Measurements from ENCODE around the gene PCDHGA1. TPM values are rescaled to one million over a fixed set of nuclear protein-coding genes. Genes with fewer than 3 reads are reported as not detected.

PCDHGA1 gene
- polyA plus RNA-seq, 3 donors, result not detected

DNA sequence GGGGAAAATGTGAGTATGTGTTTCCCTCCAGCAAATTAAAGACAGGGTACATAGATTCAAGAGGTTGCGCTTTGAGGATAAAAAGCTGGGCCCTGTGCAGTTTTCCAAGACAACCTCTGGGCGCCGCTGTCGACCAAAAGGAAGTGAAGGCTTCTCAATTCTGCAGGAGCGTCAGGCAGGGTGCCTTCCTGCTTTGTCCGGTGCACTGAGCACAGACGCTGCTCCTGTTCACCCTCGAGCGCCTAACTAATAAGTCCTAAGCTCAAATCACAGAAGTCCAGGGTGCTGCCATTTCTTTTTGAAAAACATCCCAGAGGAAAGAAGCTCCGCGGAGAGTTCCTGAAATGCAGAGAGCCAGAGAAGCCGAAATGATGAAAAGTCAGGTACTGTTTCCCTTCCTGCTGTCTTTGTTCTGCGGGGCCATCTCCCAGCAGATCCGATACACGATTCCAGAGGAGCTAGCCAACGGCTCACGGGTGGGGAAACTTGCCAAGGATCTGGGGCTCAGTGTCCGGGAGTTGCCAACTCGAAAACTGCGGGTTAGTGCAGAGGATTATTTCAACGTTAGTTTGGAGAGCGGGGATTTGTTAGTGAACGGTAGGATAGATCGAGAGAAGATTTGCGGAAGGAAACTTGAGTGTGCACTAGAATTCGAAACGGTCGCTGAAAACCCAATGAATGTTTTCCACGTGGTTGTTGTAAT, 19.8 kb downstream of the PCDHGA1 start, which contains the start of gene PCDHGB1:
Gene PCDHGB1 (plus strand): TSS at position 183 of the 703 bp plus-strand sequence. CDS start 162 bp downstream, at position 345.
- H3K4me3 Mint-ChIP-seq, result peak within 1 kb of the TSS in 1 of 2 donors; percentile 71
- Histone ChIP-seq H3K9me3 (replicated peaks in 1 of 2; ENCODE audit: control insufficient read depth in 1 of 2, insufficient read depth in 1 of 2, low read length in 2 of 2) (peaks cover 45 to 80% of the 10 kb centered on the region in 2 donors), H3K4me3 (replicated peaks in 1 of 3; ENCODE audit: low read depth in 2 of 3, low read length in 3 of 3) (no peak within 1 kb of the TSS), H3K27me3 (ENCODE audit: control insufficient read depth in 2 of 2, insufficient read depth in 2 of 2, low read length in 2 of 2) (peaks cover 22 to 60% of the 10 kb centered on the region in 2 donors), H2AFZ (ENCODE audit: insufficient read depth, low read depth, low read length, poor library complexity, severe bottlenecking) (no peak within 1 kb of the TSS), H3K27ac (ENCODE audit: low read depth in 1 of 2, low read length in 2 of 2) (no peak within 1 kb of the TSS), H3K4me1 (ENCODE audit: control insufficient read depth in 1 of 2, insufficient read depth in 2 of 2, low read length in 2 of 2) (no peaks in the 10 kb centered on the region), H3K4me2 (replicated peaks; ENCODE audit: extremely low read depth, low read length, poor library complexity, severe bottlenecking) (no peak within 1 kb of the TSS), H3K36me3 (replicated peaks in 1 of 2; ENCODE audit: control insufficient read depth in 1 of 2, insufficient read depth in 2 of 2, low read length in 2 of 2) (no peaks in the 10 kb centered on the region), H4K20me1 (ENCODE audit: insufficient read depth, low read length) (no peaks in the 10 kb centered on the region), H3K79me2 (ENCODE audit: insufficient read depth, low read length) (no peaks in the 10 kb centered on the region), H3K9ac (ENCODE audit: insufficient read depth, low read length, poor library complexity, severe bottlenecking) (no peak within 1 kb of the TSS)
- H3K4me1 Mint-ChIP-seq, result no peaks in the 10 kb centered on the region
- 22% methylated on average over 28 of the region's 29 CpGs for WGBS (ENCODE audit: insufficient coverage)
- peaks cover 9 to 11% of the 10 kb centered on the region in 2 donors for H3K36me3 Mint-ChIP-seq
- TF ChIP-seq, protein P1, sequence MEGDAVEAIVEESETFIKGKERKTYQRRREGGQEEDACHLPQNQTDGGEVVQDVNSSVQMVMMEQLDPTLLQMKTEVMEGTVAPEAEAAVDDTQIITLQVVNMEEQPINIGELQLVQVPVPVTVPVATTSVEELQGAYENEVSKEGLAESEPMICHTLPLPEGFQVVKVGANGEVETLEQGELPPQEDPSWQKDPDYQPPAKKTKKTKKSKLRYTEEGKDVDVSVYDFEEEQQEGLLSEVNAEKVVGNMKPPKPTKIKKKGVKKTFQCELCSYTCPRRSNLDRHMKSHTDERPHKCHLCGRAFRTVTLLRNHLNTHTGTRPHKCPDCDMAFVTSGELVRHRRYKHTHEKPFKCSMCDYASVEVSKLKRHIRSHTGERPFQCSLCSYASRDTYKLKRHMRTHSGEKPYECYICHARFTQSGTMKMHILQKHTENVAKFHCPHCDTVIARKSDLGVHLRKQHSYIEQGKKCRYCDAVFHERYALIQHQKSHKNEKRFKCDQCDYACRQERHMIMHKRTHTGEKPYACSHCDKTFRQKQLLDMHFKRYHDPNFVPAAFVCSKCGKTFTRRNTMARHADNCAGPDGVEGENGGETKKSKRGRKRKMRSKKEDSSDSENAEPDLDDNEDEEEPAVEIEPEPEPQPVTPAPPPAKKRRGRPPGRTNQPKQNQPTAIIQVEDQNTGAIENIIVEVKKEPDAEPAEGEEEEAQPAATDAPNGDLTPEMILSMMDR (IDR thresholded peaks at IDR 0.05), result peak; percentile 16
- intact Hi-C loops (cut with micrococcal nuclease), result no loop called here
- H3K9me3 Mint-ChIP-seq, result peaks cover 37 to 76% (median 67%) of the 10 kb centered on the region in 7 donors
- peaks cover 32 to 58% (median 51%) of the 10 kb centered on the region in 3 donors for H3K27me3 Mint-ChIP-seq (ENCODE audit: low read depth in 3 of 3)
- H3K27ac Mint-ChIP-seq, result no peak within 1 kb of the TSS
- DNase-seq, result no peak

DNA sequence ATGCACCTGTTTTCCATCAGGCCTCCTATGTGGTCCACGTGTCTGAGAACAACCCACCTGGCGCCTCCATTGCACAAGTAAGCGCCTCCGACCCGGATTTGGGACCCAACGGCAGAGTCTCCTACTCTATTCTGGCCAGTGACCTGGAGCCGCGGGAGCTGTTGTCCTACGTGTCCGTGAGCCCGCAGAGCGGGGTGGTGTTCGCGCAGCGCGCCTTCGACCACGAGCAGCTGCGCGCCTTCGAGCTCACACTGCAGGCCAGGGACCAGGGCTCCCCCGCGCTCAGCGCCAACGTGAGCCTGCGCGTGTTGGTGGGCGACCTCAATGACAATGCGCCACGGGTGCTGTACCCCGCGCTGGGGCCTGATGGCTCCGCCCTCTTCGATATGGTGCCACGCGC, 21.3 kb downstream of the PCDHGA1 start:
- no peak for DNase-seq
- no peaks in the 10 kb centered on the region for H3K79me2 ChIP-seq (ENCODE audit: insufficient read depth, low read length)
- H3K36me3 ChIP-seq (replicated peaks in 1 of 2; ENCODE audit: control insufficient read depth in 1 of 2, insufficient read depth in 2 of 2, low read length in 2 of 2), result no peaks in the 10 kb centered on the region
- H4K20me1 ChIP-seq (ENCODE audit: insufficient read depth, low read length), result no peaks in the 10 kb centered on the region
- no peak overlapping the region for H2AFZ ChIP-seq (ENCODE audit: insufficient read depth, low read depth, low read length, poor library complexity, severe bottlenecking)
- H3K27ac Mint-ChIP-seq, result no peak overlapping the region
- H3K4me3 ChIP-seq (replicated peaks in 1 of 3; ENCODE audit: low read depth in 2 of 3, low read length in 3 of 3), result no peak overlapping the region
- no peak overlapping the region for H3K27ac ChIP-seq (ENCODE audit: low read depth in 1 of 2, low read length in 2 of 2)
- TF ChIP-seq, protein P1 (IDR thresholded peaks at IDR 0.05), result no peak
- H3K4me2 ChIP-seq (replicated peaks; ENCODE audit: extremely low read depth, low read length, poor library complexity, severe bottlenecking), result no peak overlapping the region
- 35% methylated on average over 21 of the region's 36 CpGs for WGBS (ENCODE audit: insufficient coverage)
- peaks cover 5 to 6% of the 10 kb centered on the region in 2 donors for H3K36me3 Mint-ChIP-seq
- peaks cover 21 to 67% of the 10 kb centered on the region in 2 donors for H3K27me3 ChIP-seq (ENCODE audit: control insufficient read depth in 2 of 2, insufficient read depth in 2 of 2, low read length in 2 of 2)
- peak overlapping the region in 1 of 2 donors; percentile 31 for H3K4me3 Mint-ChIP-seq
- peaks cover 29 to 58% (median 53%) of the 10 kb centered on the region in 3 donors for H3K27me3 Mint-ChIP-seq (ENCODE audit: low read depth in 3 of 3)
- H3K4me1 Mint-ChIP-seq, result no peaks in the 10 kb centered on the region
- H3K9me3 Mint-ChIP-seq, result peaks cover 38 to 81% (median 66%) of the 10 kb centered on the region in 7 donors
- no peak overlapping the region for H3K9ac ChIP-seq (ENCODE audit: insufficient read depth, low read length, poor library complexity, severe bottlenecking)
- intact Hi-C loops (cut with micrococcal nuclease), result no loop called here
- no peaks in the 10 kb centered on the region for H3K4me1 ChIP-seq (ENCODE audit: control insufficient read depth in 1 of 2, insufficient read depth in 2 of 2, low read length in 2 of 2)
- peaks cover 51 to 81% of the 10 kb centered on the region in 2 donors for H3K9me3 ChIP-seq (replicated peaks in 1 of 2; ENCODE audit: control insufficient read depth in 1 of 2, insufficient read depth in 1 of 2, low read length in 2 of 2)

Measured in CD14-positive monocyte (primary cell).